Measurements from ENCODE around the gene PCNX1.

The PCNX1 gene

GRCh38 chr14:71078500-71078899 is 171.2 kb downstream of the PCNX1 start:
- no peak for DNase-seq (ENCODE audit: low read depth)

- no peak for DNase-seq (ENCODE audit: low read depth)
Measured at GRCh38 chr14:71086567-71086966, 179.3 kb downstream of the PCNX1 start.

- no peak for DNase-seq (ENCODE audit: low read depth)
Measured at GRCh38 chr14:71089971-71090370, 182.7 kb downstream of the PCNX1 start.

- no peak for DNase-seq (ENCODE audit: low read depth)
Measured at GRCh38 chr14:71094722-71095121, 187.5 kb downstream of the PCNX1 start.

- DNase-seq (ENCODE audit: low read depth) = no peak
Measured at GRCh38 chr14:71096947-71097346, 189.7 kb downstream of the PCNX1 start.

- no peak for DNase-seq (ENCODE audit: low read depth)
Measured at GRCh38 chr14:71103662-71104484, 196.6 kb downstream of the PCNX1 start.

GRCh38 chr14:71105177-71105576 is 197.9 kb downstream of the PCNX1 start:
- no peak for DNase-seq (ENCODE audit: low read depth)

GRCh38 chr14:71107921-71108320 is 200.7 kb downstream of the PCNX1 start:
- no peak for DNase-seq (ENCODE audit: low read depth)

- DNase-seq (ENCODE audit: low read depth) = no peak
Measured at GRCh38 chr14:71108398-71109119, 201.3 kb downstream of the PCNX1 start.

- DNase-seq (ENCODE audit: low read depth) = no peak
Measured at GRCh38 chr14:71113376-71113775, 206.1 kb downstream of the PCNX1 start.

GRCh38 chr14:71114565-71114964 is 207.3 kb downstream of the PCNX1 start:
- DNase-seq (ENCODE audit: low read depth) = no peak

- DNase-seq (ENCODE audit: low read depth) = no peak
Measured at GRCh38 chr14:71115306-71115705, 208.0 kb downstream of the PCNX1 start.

GRCh38 chr14:71115821-71116567 is 208.7 kb downstream of the PCNX1 start:
- no peak for DNase-seq (ENCODE audit: low read depth)

- DNase-seq (ENCODE audit: low read depth) = no peak
Measured at GRCh38 chr14:71116568-71117122, 209.4 kb downstream of the PCNX1 start.

GRCh38 chr14:71117839-71118743 is 210.8 kb downstream of the PCNX1 start:
- no peak for DNase-seq (ENCODE audit: low read depth)

GRCh38 chr14:71119075-71119474 is 211.8 kb downstream of the PCNX1 start:
- DNase-seq (ENCODE audit: low read depth) = no peak

GRCh38 chr14:71119832-71120231 is 212.6 kb downstream of the PCNX1 start:
- DNase-seq (ENCODE audit: low read depth) = no peak

- no peak for DNase-seq (ENCODE audit: low read depth)
Measured at GRCh38 chr14:71121001-71121400, 213.7 kb downstream of the PCNX1 start.

GRCh38 chr14:71121711-71122110 is 214.5 kb downstream of the PCNX1 start:
- no peak for DNase-seq (ENCODE audit: low read depth)

GRCh38 chr14:71122866-71123565 is 215.8 kb downstream of the PCNX1 start:
- no peak for DNase-seq (ENCODE audit: low read depth)
